Measurements from ENCODE around the gene FARSB.
"Not testable (repeated sequence)": the region's sequence is repeated elsewhere in the genome, so short reads cannot be mapped to it uniquely, and the experiment has no call there.

FARSB gene

GRCh38 chr2:222655787-222656525 lies at the start of gene FARSB:
TSS of gene FARSB (minus strand) at chr2:222656092. CDS start at chr2:222656073, 19 bp downstream.
- no peak for TF ChIP-seq CTCF (IDR thresholded peaks at IDR 0.05; ENCODE audit: low read depth, low read length, missing control alignments)
- DNase-seq (ENCODE audit: extremely low read depth, low read depth) = peak; percentile 84
- peak within 1 kb of the TSS; percentile 86 for H3K4me3 ChIP-seq (replicated peaks; ENCODE audit: low read depth, low read length)

GRCh38 chr2:222703886-222704285 lies 48.0 kb upstream of the FARSB start:
- H3K4me3 ChIP-seq (replicated peaks; ENCODE audit: low read depth, low read length) = no peak overlapping the region
- no peak for DNase-seq (ENCODE audit: extremely low read depth, low read depth)
- TF ChIP-seq CTCF (IDR thresholded peaks at IDR 0.05; ENCODE audit: low read depth, low read length, missing control alignments) = no peak

- no peak for DNase-seq (ENCODE audit: extremely low read depth, low read depth)
- TF ChIP-seq CTCF (IDR thresholded peaks at IDR 0.05; ENCODE audit: low read depth, low read length, missing control alignments) = no peak
- H3K4me3 ChIP-seq (replicated peaks; ENCODE audit: low read depth, low read length) = no peak overlapping the region
Measured at GRCh38 chr2:222703091-222703490, 47.2 kb upstream of the FARSB start.

GRCh38 chr2:222701721-222702131 lies 45.8 kb upstream of the FARSB start:
- no peak overlapping the region for H3K4me3 ChIP-seq (replicated peaks; ENCODE audit: low read depth, low read length)
- no peak for DNase-seq (ENCODE audit: extremely low read depth, low read depth)
- no peak for TF ChIP-seq CTCF (IDR thresholded peaks at IDR 0.05; ENCODE audit: low read depth, low read length, missing control alignments)

- DNase-seq (ENCODE audit: extremely low read depth, low read depth) = no peak
- TF ChIP-seq CTCF (IDR thresholded peaks at IDR 0.05; ENCODE audit: low read depth, low read length, missing control alignments) = no peak
- H3K4me3 ChIP-seq (replicated peaks; ENCODE audit: low read depth, low read length) = no peak overlapping the region
Measured at GRCh38 chr2:222701233-222701632, 45.3 kb upstream of the FARSB start.

GRCh38 chr2:222698276-222698675 lies 42.4 kb upstream of the FARSB start:
- no peak for DNase-seq (ENCODE audit: extremely low read depth, low read depth)
- H3K4me3 ChIP-seq (replicated peaks; ENCODE audit: low read depth, low read length) = no peak overlapping the region
- TF ChIP-seq CTCF (IDR thresholded peaks at IDR 0.05; ENCODE audit: low read depth, low read length, missing control alignments) = no peak

GRCh38 chr2:222693837-222694236 lies 37.9 kb upstream of the FARSB start:
- peak; percentile 26 for TF ChIP-seq CTCF (IDR thresholded peaks at IDR 0.05; ENCODE audit: low read depth, low read length, missing control alignments)
- no peak for DNase-seq (ENCODE audit: extremely low read depth, low read depth)
- no peak overlapping the region for H3K4me3 ChIP-seq (replicated peaks; ENCODE audit: low read depth, low read length)

GRCh38 chr2:222693413-222693812 lies 37.5 kb upstream of the FARSB start:
- not testable (repeated sequence) for H3K4me3 ChIP-seq (replicated peaks; ENCODE audit: low read depth, low read length); DNase-seq (ENCODE audit: extremely low read depth, low read depth)

Data from HFF-Myc (cell line).